ENCODE results near the gene DSCAML1. TPM values are rescaled to one million over a fixed set of nuclear protein-coding genes. Genes with fewer than 3 reads are reported as not detected.

DSCAML1 gene
- total RNA-seq, 2 donors from 2014 or later, result 0.67 to 1.3 TPM

DNA sequence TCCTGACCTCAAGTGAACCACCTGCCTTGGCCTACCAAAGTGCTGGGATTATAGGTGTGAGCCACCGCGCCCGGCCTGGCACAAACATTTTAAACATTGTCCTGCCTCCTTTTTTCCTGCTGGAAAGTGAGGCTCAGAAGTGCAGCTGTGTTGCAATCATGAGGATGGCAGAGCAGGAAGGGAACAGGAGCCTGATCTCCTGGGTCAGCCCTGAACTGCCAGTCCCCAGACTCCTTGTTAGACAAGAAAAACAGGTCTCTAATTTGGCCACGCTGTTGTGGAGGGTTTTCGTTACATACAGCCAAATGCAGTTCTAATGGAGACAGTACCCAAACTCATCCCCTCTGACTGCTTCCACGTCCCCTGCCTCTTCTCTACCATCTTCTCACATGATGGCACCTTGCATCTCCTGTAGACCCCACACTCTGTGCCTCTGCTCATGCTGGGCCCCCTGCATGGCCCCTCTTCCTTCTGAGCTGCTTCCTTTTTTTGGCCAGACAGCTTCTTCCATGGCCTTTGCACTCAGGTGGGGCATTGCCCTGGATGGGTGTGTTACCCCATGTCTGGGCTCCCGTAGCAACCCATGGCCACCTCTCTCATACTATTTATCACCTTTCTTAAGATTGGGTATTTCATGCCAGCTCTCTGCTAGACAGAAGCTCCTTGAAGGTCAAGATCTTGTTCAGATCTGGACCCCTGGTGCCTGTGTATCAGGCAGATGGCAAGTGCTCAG is 242.2 kb downstream of the DSCAML1 start:
- Histone ChIP-seq H3K4me3 (no peak overlapping the region), H3K9me3 (no peaks in the 10 kb centered on the region), H3K27ac (no peak overlapping the region), H3K27me3 (no peaks in the 10 kb centered on the region), H3K36me3 (no peaks in the 10 kb centered on the region), H3K4me1 (no peaks in the 10 kb centered on the region)
- TF ChIP-seq, protein P1, sequence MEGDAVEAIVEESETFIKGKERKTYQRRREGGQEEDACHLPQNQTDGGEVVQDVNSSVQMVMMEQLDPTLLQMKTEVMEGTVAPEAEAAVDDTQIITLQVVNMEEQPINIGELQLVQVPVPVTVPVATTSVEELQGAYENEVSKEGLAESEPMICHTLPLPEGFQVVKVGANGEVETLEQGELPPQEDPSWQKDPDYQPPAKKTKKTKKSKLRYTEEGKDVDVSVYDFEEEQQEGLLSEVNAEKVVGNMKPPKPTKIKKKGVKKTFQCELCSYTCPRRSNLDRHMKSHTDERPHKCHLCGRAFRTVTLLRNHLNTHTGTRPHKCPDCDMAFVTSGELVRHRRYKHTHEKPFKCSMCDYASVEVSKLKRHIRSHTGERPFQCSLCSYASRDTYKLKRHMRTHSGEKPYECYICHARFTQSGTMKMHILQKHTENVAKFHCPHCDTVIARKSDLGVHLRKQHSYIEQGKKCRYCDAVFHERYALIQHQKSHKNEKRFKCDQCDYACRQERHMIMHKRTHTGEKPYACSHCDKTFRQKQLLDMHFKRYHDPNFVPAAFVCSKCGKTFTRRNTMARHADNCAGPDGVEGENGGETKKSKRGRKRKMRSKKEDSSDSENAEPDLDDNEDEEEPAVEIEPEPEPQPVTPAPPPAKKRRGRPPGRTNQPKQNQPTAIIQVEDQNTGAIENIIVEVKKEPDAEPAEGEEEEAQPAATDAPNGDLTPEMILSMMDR (IDR thresholded peaks at IDR 0.05), result no peak
- DNase-seq (ENCODE audit: low spot score), result no peak

DNA sequence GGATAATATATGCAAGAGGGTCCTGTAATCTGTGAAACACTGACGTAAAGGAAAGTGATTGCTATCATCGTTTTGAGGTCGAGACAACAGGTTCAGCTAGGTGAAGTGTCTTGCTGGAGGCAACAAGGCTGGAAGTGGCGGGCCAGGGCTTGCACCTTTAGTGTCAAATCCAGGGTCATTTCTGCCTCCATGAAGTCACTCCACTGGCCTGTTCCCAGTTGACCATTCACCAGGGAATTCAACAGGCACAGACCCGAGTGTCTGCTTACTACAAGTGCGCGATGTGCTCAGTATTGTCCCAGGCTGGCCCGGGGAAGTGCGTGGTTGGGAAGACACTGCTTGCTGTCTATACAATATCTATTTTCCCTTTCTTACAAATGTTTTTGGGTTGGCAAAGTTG is 244.4 kb downstream of the DSCAML1 start:
- no peaks in the 10 kb centered on the region for H3K36me3 ChIP-seq
- H3K9me3 ChIP-seq, result no peaks in the 10 kb centered on the region
- no peaks in the 10 kb centered on the region for H3K27me3 ChIP-seq
- TF ChIP-seq, protein P1 (IDR thresholded peaks at IDR 0.05), result no peak
- no peak for DNase-seq (ENCODE audit: low spot score)
- H3K4me3 ChIP-seq, result no peak overlapping the region
- no peak overlapping the region for H3K27ac ChIP-seq
- no peaks in the 10 kb centered on the region for H3K4me1 ChIP-seq

- Histone ChIP-seq H3K4me3 (no peak overlapping the region), H3K27ac (no peak overlapping the region), H3K9me3 (no peaks in the 10 kb centered on the region), H3K36me3 (no peaks in the 10 kb centered on the region), H3K4me1 (no peaks in the 10 kb centered on the region), H3K27me3 (no peaks in the 10 kb centered on the region)
- TF ChIP-seq, protein P1 (IDR thresholded peaks at IDR 0.05), result no peak
- no peak for DNase-seq (ENCODE audit: low spot score)
These were observed 245.2 kb downstream of the DSCAML1 start for GRCh38 chr11:117551761-117552343.

- DNase-seq (ENCODE audit: low spot score), result no peak
- H3K4me3 ChIP-seq, result no peak overlapping the region
- no peaks in the 10 kb centered on the region for H3K36me3 ChIP-seq
- H3K4me1 ChIP-seq, result no peaks in the 10 kb centered on the region
- no peaks in the 10 kb centered on the region for H3K9me3 ChIP-seq
- H3K27ac ChIP-seq, result no peak overlapping the region
- TF ChIP-seq, protein P1 (IDR thresholded peaks at IDR 0.05), result no peak
- no peaks in the 10 kb centered on the region for H3K27me3 ChIP-seq
These were observed 246.6 kb downstream of the DSCAML1 start for GRCh38 chr11:117550466-117550865.

GRCh38 chr11:117549417-117549816 is 247.6 kb downstream of the DSCAML1 start:
- Histone ChIP-seq H3K4me1 (no peaks in the 10 kb centered on the region), H3K36me3 (no peaks in the 10 kb centered on the region), H3K9me3 (no peaks in the 10 kb centered on the region), H3K4me3 (no peak overlapping the region), H3K27ac (no peak overlapping the region), H3K27me3 (no peaks in the 10 kb centered on the region)
- TF ChIP-seq, protein P1 (IDR thresholded peaks at IDR 0.05), result no peak
- no peak for DNase-seq (ENCODE audit: low spot score)

All from right atrium auricular region (tissue), 2 donors.